NCI-H2029 (cell line): ENCODE data around the gene NTSR1.

Source experiments
- DNase-seq: peaks from one replicate; lab custom pipeline; 2025; lab: John Stamatoyannopoulos, UW

The NTSR1 gene

GRCh38 chr20:62740286-62741141 lies 31.9 kb downstream of the NTSR1 start:
- no peak for DNase-seq

GRCh38 chr20:62741191-62741691 lies 32.6 kb downstream of the NTSR1 start:
- DNase-seq, result no peak

- DNase-seq, result no peak
Observed at GRCh38 chr20:62741701-62742491, 33.3 kb downstream of the NTSR1 start.

GRCh38 chr20:62742550-62742949 lies 33.9 kb downstream of the NTSR1 start:
- no peak for DNase-seq

- DNase-seq, result no peak
Observed at GRCh38 chr20:62742979-62743776, 34.5 kb downstream of the NTSR1 start.

GRCh38 chr20:62743777-62744317 lies 35.2 kb downstream of the NTSR1 start:
- no peak for DNase-seq

GRCh38 chr20:62744741-62745191 lies 36.1 kb downstream of the NTSR1 start:
- no peak for DNase-seq

GRCh38 chr20:62745279-62745951 lies 36.8 kb downstream of the NTSR1 start:
- DNase-seq, result no peak

- DNase-seq, result no peak
Observed at GRCh38 chr20:62745952-62746288, 37.3 kb downstream of the NTSR1 start.

- DNase-seq, result no peak
Observed at GRCh38 chr20:62748311-62748710, 39.7 kb downstream of the NTSR1 start.

GRCh38 chr20:62749851-62750445 lies 41.3 kb downstream of the NTSR1 start:
- DNase-seq, result no peak

GRCh38 chr20:62751551-62752150 lies 43.0 kb downstream of the NTSR1 start:
- DNase-seq, result no peak

- DNase-seq, result no peak
Observed at GRCh38 chr20:62752181-62752670, 43.6 kb downstream of the NTSR1 start.

- no peak for DNase-seq
Observed at GRCh38 chr20:62752671-62753501, 44.2 kb downstream of the NTSR1 start.

- DNase-seq, result no peak
Observed at GRCh38 chr20:62753626-62754025, 45.0 kb downstream of the NTSR1 start.

GRCh38 chr20:62754122-62754990 lies 45.7 kb downstream of the NTSR1 start:
- DNase-seq, result no peak

- DNase-seq, result no peak
Observed at GRCh38 chr20:62754991-62755356, 46.3 kb downstream of the NTSR1 start.
